CD4-positive, alpha-beta T cell treated with Interleukin-4 for 1 hour (primary cell): ENCODE results near the gene WNT11.
"Not testable (repeated sequence)": the region's sequence is repeated elsewhere in the genome, so short reads cannot be mapped to it uniquely, and the experiment has no call there.

Experiments
- DNase-seq, 2 donors: peaks; one replicate each; pipeline ENCODE4 v3.0.0-alpha.2; 2020 to 2022

WNT11 gene

GRCh38 chr11:76201056-76201455, 5.2 kb downstream of the WNT11 start:
- DNase-seq: no peak

- no peak for DNase-seq
Measured at GRCh38 chr11:76200006-76200940, 6.0 kb downstream of the WNT11 start.

- DNase-seq: not testable (repeated sequence)
Measured at GRCh38 chr11:76198691-76199090, 7.6 kb downstream of the WNT11 start.

- no peak for DNase-seq
Measured at GRCh38 chr11:76197941-76198640, 8.2 kb downstream of the WNT11 start.

- no peak for DNase-seq
Measured at GRCh38 chr11:76197332-76197731, 9.0 kb downstream of the WNT11 start.

- DNase-seq: no peak
Measured at GRCh38 chr11:76196849-76197248, 9.5 kb downstream of the WNT11 start.

GRCh38 chr11:76194872-76195668, 11.2 kb downstream of the WNT11 start:
- no peak for DNase-seq

GRCh38 chr11:76193219-76193618, 13.1 kb downstream of the WNT11 start:
- no peak for DNase-seq

- DNase-seq: no peak
Measured at GRCh38 chr11:76190376-76190775, 15.9 kb downstream of the WNT11 start.

- no peak for DNase-seq
Measured at GRCh38 chr11:76189682-76190081, 16.6 kb downstream of the WNT11 start.

GRCh38 chr11:76188873-76189272, 17.4 kb downstream of the WNT11 start:
- no peak for DNase-seq

- no peak for DNase-seq
Measured at GRCh38 chr11:76186776-76187279, 19.5 kb downstream of the WNT11 start.

- DNase-seq: no peak
Measured at GRCh38 chr11:76185931-76186401, 20.3 kb downstream of the WNT11 start.

- no peak for DNase-seq
Measured at GRCh38 chr11:76185511-76185910, 20.8 kb downstream of the WNT11 start.

- DNase-seq: no peak
Measured at GRCh38 chr11:76184551-76184993, 21.7 kb downstream of the WNT11 start.

- DNase-seq: no peak
Measured at GRCh38 chr11:76181371-76181770, 24.9 kb downstream of the WNT11 start.

- no peak for DNase-seq
Measured at GRCh38 chr11:76179147-76179546, 27.2 kb downstream of the WNT11 start.

GRCh38 chr11:76177250-76177686, 29.0 kb downstream of the WNT11 start:
- no peak for DNase-seq

- DNase-seq: no peak
Measured at GRCh38 chr11:76176463-76176862, 29.8 kb downstream of the WNT11 start.

- DNase-seq: no peak
Measured at GRCh38 chr11:76175783-76176182, 30.5 kb downstream of the WNT11 start.

GRCh38 chr11:76174330-76174729, 32.0 kb downstream of the WNT11 start:
- no peak for DNase-seq

GRCh38 chr11:76173663-76174062, 32.6 kb downstream of the WNT11 start:
- DNase-seq: no peak

GRCh38 chr11:76172583-76172982, 33.7 kb downstream of the WNT11 start:
- no peak for DNase-seq
